Uterus (tissue), 2 donors: ENCODE measurements around the gene PDE8A.

Experiments
- CTCF ChIP-seq, 4 experiments: fragments of 200-600 bp in 2 of 4; fragments of 450-650 bp in 2 of 4; sonication (generic) in 2 of 4; IDR thresholded peaks; one replicate each; pipeline ENCODE4 v1.5.1; 2016 to 2019; ENCODE audit warnings: antibody characterized with exemption in 4 of 4, mild to moderate bottlenecking in 2 of 4, moderate library complexity in 1 of 4
- POLR2A ChIP-seq, 2 donors: fragments of 450-650 bp; IDR thresholded peaks; one replicate each; pipeline ENCODE4 v1.6.1; 2016; ENCODE audit warnings: antibody characterized with exemption in 2 of 2, mild to moderate bottlenecking in 1 of 2, moderate library complexity in 1 of 2

- no peak for TF ChIP-seq CTCF (IDR thresholded peaks at IDR 0.05)
- TF ChIP-seq POLR2A (IDR thresholded peaks at IDR 0.05), result no peak
Observed at GRCh38 chr15:85118581-85118980, 136.9 kb downstream of the PDE8A start.
